Mammary epithelial cell (primary cell): ENCODE data around the gene BTD.

ENCODE experiments used
- CTCF ChIP-seq, 2 donors: IDR thresholded peaks in 1 of 2; conservative IDR thresholded peaks in 1 of 2; 2 replicates each; pipeline ENCODE4 v1.5.1; 2011 to 2012; ENCODE audit warnings: inconsistent platforms in 2 of 2, low read length in 2 of 2, mild to moderate bottlenecking in 2 of 2, control low read depth in 1 of 2, low read depth in 1 of 2; ENCODE audit not compliant: insufficient read depth in 1 of 2; ENCODE audit errors: extremely low read depth in 1 of 2
- EZH2 ChIP-seq: IDR thresholded peaks from 2 replicates; pipeline ENCODE4 v1.6.1; 2012; ENCODE audit warnings: low read length, inconsistent platforms, borderline replicate concordance

- TF ChIP-seq EZH2 = no peak
- TF ChIP-seq CTCF (conservative IDR thresholded peaks at IDR 0.05 in 1 of 2, IDR thresholded peaks at IDR 0.05 in 1 of 2; ENCODE audit: extremely low read depth in 1 of 2, insufficient read depth in 1 of 2, low read depth in 1 of 2, low read length in 2 of 2) = no peak
Observed at GRCh38 chr3:15654127-15654526, 52.6 kb downstream of the BTD start.
